Loucy (cell line): ENCODE results near the gene FMN1.

Source experiments
- H2AFZ ChIP-seq: fragments of 200-600 bp; sonication (generic); 2 replicates; pipeline ENCODE4 v1.6.0; 2016; ENCODE audit warnings: antibody characterized with exemption, mild to moderate bottlenecking, low read length, moderate library complexity
- H3F3A ChIP-seq: fragments of 200-600 bp; 2 replicates; pipeline ENCODE4 v1.6.0; 2016; ENCODE audit warnings: antibody characterized with exemption, low read depth, mild to moderate bottlenecking
- H3K27me3 ChIP-seq: fragments of 200-600 bp; sonication (generic); 2 replicates; pipeline ENCODE4 v1.6.1; 2014; ENCODE audit warnings: low read length, mild to moderate bottlenecking; ENCODE audit not compliant: insufficient read depth, poor library complexity, severe bottlenecking
- H3K36me3 ChIP-seq: fragments of 200-600 bp; sonication (generic); 2 replicates; pipeline ENCODE4 v1.6.1; 2016; ENCODE audit warnings: low read length; ENCODE audit not compliant: insufficient read depth
- H3K4me1 ChIP-seq: fragments of 200-600 bp; sonication (generic); 2 replicates; pipeline ENCODE4 v1.5.1; 2014; ENCODE audit warnings: low read length, mild to moderate bottlenecking; ENCODE audit not compliant: insufficient read depth, poor library complexity, severe bottlenecking
- H3K4me2 ChIP-seq: fragments of 200-600 bp; sonication (generic); 2 replicates; pipeline ENCODE4 v1.6.0; 2014; ENCODE audit warnings: antibody characterized with exemption, low read length, low read depth, mild to moderate bottlenecking; ENCODE audit not compliant: poor library complexity, severe bottlenecking
- H3K4me3 ChIP-seq: fragments of 200-600 bp; sonication (generic); 2 replicates; pipeline ENCODE4 v1.5.1; 2014; ENCODE audit warnings: low read length, mild to moderate bottlenecking, mixed read lengths; ENCODE audit not compliant: poor library complexity, severe bottlenecking
- H3K79me2 ChIP-seq: fragments of 200-600 bp; sonication (generic); 2 replicates; pipeline ENCODE4 v1.6.1; 2014; ENCODE audit warnings: low read length; ENCODE audit not compliant: insufficient read depth
- H3K9ac ChIP-seq: fragments of 200-600 bp; sonication (generic); 2 replicates; pipeline ENCODE4 v1.6.0; 2014; ENCODE audit warnings: mild to moderate bottlenecking, low read depth, low read length, moderate library complexity; ENCODE audit not compliant: poor library complexity, severe bottlenecking
- H3K9me2 ChIP-seq: fragments of 200-600 bp; sonication (generic); replicated peaks from 2 replicates; pipeline ENCODE4 v1.6.1; 2016; ENCODE audit warnings: low read depth, low read length, mixed read lengths
- H3K9me3 ChIP-seq: fragments of 200-600 bp; sonication (generic); 2 replicates; pipeline ENCODE4 v1.6.1; 2014; ENCODE audit warnings: mild to moderate bottlenecking, antibody characterized with exemption, low read length, low read depth; ENCODE audit not compliant: insufficient read depth
- H4K20me1 ChIP-seq: fragments of 200-600 bp; sonication (generic); 2 replicates; pipeline ENCODE4 v1.6.0; 2014; ENCODE audit warnings: antibody characterized with exemption, low read length, mild to moderate bottlenecking; ENCODE audit not compliant: insufficient read depth, poor library complexity, severe bottlenecking
- EZH2phosphoT487 ChIP-seq: fragments of 200-600 bp; IDR thresholded peaks from 2 replicates; pipeline ENCODE4 v1.6.1; 2018; ENCODE audit warnings: antibody characterized with exemption, mild to moderate bottlenecking, moderate library complexity, borderline replicate concordance
- TF ChIP-seq, protein P1 (sequence below): fragments of 200-600 bp; sonication (generic); conservative IDR thresholded peaks from 2 replicates; pipeline ENCODE4 v1.5.1; 2014; ENCODE audit warnings: mild to moderate bottlenecking, antibody characterized with exemption, low read length

FMN1 gene

DNA sequence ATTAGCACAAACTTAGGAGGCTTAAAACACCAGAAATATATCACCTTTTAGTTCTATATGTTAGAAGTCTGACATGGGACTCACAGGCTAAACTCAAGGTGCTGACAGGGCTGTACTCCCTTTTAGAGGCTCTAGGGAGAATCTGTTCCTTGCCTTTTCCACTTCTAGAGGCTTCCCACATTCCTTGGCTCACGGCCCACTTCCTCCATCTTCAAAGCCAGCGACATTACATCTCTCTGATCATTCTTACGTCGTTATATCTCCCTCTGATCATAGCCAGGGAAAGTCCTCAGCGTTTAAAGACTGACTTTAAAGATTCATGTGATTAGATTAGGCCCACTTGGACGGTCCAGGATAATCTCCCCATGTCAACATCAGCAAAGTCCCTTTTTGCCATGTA, 310.4 kb downstream of the FMN1 start:
- Histone ChIP-seq H2AFZ (no peak overlapping the region), H4K20me1 (no peaks in the 10 kb centered on the region), H3K9ac (no peak overlapping the region), H3F3A (no peaks in the 10 kb centered on the region), H3K79me2 (no peaks in the 10 kb centered on the region), H3K4me3 (no peak overlapping the region), H3K9me3 (no peaks in the 10 kb centered on the region), H3K27me3 (no peaks in the 10 kb centered on the region), H3K36me3 (no peaks in the 10 kb centered on the region), H3K4me2 (no peak overlapping the region), H3K9me2 (no peaks in the 10 kb centered on the region), H3K4me1 (peaks cover 6% of the 10 kb centered on the region)
- TF ChIP-seq EZH2phosphoT487, result no peak
- TF ChIP-seq, protein P1, sequence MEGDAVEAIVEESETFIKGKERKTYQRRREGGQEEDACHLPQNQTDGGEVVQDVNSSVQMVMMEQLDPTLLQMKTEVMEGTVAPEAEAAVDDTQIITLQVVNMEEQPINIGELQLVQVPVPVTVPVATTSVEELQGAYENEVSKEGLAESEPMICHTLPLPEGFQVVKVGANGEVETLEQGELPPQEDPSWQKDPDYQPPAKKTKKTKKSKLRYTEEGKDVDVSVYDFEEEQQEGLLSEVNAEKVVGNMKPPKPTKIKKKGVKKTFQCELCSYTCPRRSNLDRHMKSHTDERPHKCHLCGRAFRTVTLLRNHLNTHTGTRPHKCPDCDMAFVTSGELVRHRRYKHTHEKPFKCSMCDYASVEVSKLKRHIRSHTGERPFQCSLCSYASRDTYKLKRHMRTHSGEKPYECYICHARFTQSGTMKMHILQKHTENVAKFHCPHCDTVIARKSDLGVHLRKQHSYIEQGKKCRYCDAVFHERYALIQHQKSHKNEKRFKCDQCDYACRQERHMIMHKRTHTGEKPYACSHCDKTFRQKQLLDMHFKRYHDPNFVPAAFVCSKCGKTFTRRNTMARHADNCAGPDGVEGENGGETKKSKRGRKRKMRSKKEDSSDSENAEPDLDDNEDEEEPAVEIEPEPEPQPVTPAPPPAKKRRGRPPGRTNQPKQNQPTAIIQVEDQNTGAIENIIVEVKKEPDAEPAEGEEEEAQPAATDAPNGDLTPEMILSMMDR, result no peak

DNA sequence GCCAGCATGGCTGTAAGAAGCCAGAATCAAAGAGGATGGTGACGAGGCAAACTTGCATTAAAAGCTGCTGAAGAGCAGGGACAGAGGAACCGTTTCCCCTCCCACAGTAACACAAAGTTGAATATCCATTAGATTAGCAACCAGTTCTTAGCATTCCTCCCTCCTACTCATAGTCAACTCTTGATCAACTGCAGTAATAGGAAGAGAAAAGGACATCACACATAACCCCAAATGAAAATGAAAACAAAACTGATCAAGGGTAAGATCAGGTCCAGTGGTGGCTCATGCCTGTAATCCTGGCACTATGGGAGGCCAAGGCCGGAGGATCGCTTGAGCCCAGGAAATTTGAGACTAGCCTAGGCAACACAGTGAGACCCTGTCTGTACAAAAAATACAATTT, 311.6 kb downstream of the FMN1 start:
- Histone ChIP-seq H3K36me3 (no peaks in the 10 kb centered on the region), H3K9me2 (no peaks in the 10 kb centered on the region), H3F3A (no peaks in the 10 kb centered on the region), H4K20me1 (no peaks in the 10 kb centered on the region), H3K27me3 (no peaks in the 10 kb centered on the region), H3K4me1 (peaks cover 6% of the 10 kb centered on the region), H3K4me3 (no peak overlapping the region), H3K4me2 (no peak overlapping the region), H3K79me2 (no peaks in the 10 kb centered on the region), H2AFZ (no peak overlapping the region), H3K9me3 (no peaks in the 10 kb centered on the region), H3K9ac (no peak overlapping the region)
- no peak for TF ChIP-seq EZH2phosphoT487

DNA sequence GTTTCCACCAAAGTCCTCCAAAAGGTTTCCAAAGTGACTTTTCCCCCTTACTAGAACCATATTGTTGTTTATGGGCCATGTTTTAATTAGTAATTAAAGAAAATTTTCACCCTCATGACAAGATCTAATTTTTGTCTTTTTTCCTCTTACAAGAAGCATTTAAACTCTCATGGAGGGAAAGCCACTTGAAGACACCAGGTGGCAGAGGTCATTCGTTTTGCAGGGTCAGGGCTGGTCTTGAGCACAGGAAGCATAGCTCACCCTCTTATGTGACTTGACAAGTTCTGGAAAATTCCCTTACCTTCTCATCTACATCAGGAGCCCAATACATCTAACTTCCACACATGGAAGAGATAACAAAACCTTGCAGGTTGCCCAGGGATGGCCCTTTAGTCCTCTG, 313.0 kb downstream of the FMN1 start:
- no peak for TF ChIP-seq EZH2phosphoT487
- TF ChIP-seq, protein P1, result no peak
- Histone ChIP-seq H3K4me2 (no peak overlapping the region), H3K9ac (no peak overlapping the region)

DNA sequence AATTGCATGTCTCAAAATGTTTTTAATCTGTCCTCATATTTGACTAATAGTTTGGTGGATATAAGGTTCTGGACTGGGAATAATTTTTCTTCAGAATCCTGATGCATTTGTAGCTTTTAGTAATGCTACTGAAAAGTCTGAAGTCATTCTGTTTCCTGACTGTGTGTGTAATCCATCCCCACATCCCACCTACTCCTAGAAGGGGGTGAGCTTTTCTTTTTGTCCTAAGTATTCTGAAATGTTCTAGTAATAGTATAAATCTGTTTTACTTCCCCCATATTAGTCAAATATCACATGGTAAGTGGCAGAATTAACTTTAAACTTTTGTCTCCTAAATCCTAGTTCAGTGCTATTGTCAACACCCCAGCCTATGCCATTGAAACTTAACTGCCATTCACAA, 313.9 kb downstream of the FMN1 start:
- Histone ChIP-seq H4K20me1 (no peaks in the 10 kb centered on the region), H3K4me3 (no peak overlapping the region), H3K36me3 (no peaks in the 10 kb centered on the region; the same call in 1 of the 2 replicates), H3F3A (no peaks in the 10 kb centered on the region), H3K4me1 (peaks cover 6% of the 10 kb centered on the region), H2AFZ (no peak overlapping the region), H3K4me2 (no peak overlapping the region), H3K9ac (no peak overlapping the region), H3K27me3 (no peaks in the 10 kb centered on the region), H3K9me2 (no peaks in the 10 kb centered on the region), H3K9me3 (no peaks in the 10 kb centered on the region), H3K79me2 (no peaks in the 10 kb centered on the region)
- TF ChIP-seq, protein P1, result no peak
- TF ChIP-seq EZH2phosphoT487, result no peak

More for the DNA sequence above, 313.0 kb downstream of the FMN1 start:
- H3K4me1 ChIP-seq, result peaks cover 6% of the 10 kb centered on the region
- no peaks in the 10 kb centered on the region for H4K20me1 ChIP-seq
- H3K27me3 ChIP-seq, result no peaks in the 10 kb centered on the region
- H3K9me3 ChIP-seq, result no peaks in the 10 kb centered on the region
- H3K36me3 ChIP-seq, result no peaks in the 10 kb centered on the region; the same call in 1 of the 2 replicates
- H2AFZ ChIP-seq, result no peak overlapping the region
- H3F3A ChIP-seq, result no peaks in the 10 kb centered on the region
- H3K4me3 ChIP-seq, result no peak overlapping the region
- no peaks in the 10 kb centered on the region for H3K79me2 ChIP-seq
- H3K9me2 ChIP-seq, result no peaks in the 10 kb centered on the region
